K562 (cell line): Measurements from ENCODE around the gene GARRE1. TPM values are rescaled to one million over a fixed set of nuclear protein-coding genes. Genes with fewer than 3 reads are reported as not detected.

ENCODE experiments used
- BHLHE40 ChIP-seq: IDR thresholded peaks from 2 replicates; pipeline ENCODE4 v1.6.1; 2011; ENCODE audit warnings: low read length, improper control_type of control experiment
- CBX3 ChIP-seq, 2 experiments: IDR thresholded peaks; 1 replicate in 1 of 2; 2 replicates in 1 of 2; pipeline ENCODE4 v1.6.1; 2012; ENCODE audit warnings: inconsistent platforms in 2 of 2, low read length in 2 of 2, borderline replicate concordance in 1 of 2, control low read depth in 1 of 2
- CC2D1A ChIP-seq: fragments of 450-650 bp; IDR thresholded peaks from 2 replicates; pipeline ENCODE4 v1.6.1; 2017; ENCODE audit warnings: mild to moderate bottlenecking
- CHCHD3 ChIP-seq: fragments of 250-450 bp; sonication (Bioruptor Pico); IDR thresholded peaks from 2 replicates; pipeline ENCODE4 v2.1.2; 2022; ENCODE audit warnings: mild to moderate bottlenecking
- CHD2 ChIP-seq: IDR thresholded peaks from 2 replicates; pipeline ENCODE4 v1.6.1; 2011; ENCODE audit warnings: low read depth, low read length
- DDX20 ChIP-seq: fragments of 450-650 bp; IDR thresholded peaks from 2 replicates; pipeline ENCODE4 v1.6.1; 2016; ENCODE audit warnings: missing genetic modification characterization, low read depth, mild to moderate bottlenecking, missing compliant biosample characterization, moderate library complexity
- ETS2 ChIP-seq: IDR thresholded peaks from 2 replicates; pipeline ENCODE4 v1.6.1; 2016; ENCODE audit warnings: borderline replicate concordance, missing genetic modification characterization, mild to moderate bottlenecking, moderate library complexity, missing compliant biosample characterization; ENCODE audit not compliant: poor library complexity, severe bottlenecking
- HDAC2 ChIP-seq: fragments of 450-650 bp; IDR thresholded peaks from 2 replicates; pipeline ENCODE4 v1.6.1; 2016; ENCODE audit warnings: mild to moderate bottlenecking
- IRF2 ChIP-seq: sonication (generic); formaldehyde crosslinking; IDR thresholded peaks from 2 replicates; pipeline ENCODE4 v1.8.1; 2022; ENCODE audit warnings: mild to moderate bottlenecking, missing genetic modification reagents
- MTA2 ChIP-seq: fragments of 450-650 bp; IDR thresholded peaks from 2 replicates; pipeline ENCODE4 v1.6.1; 2016; ENCODE audit warnings: low read depth
- PBX2 ChIP-seq, 2 experiments: IDR thresholded peaks in 1 of 2; conservative IDR thresholded peaks in 1 of 2; 2 replicates each; pipeline ENCODE4 v1.6.1; 2016; ENCODE audit warnings: low read depth in 2 of 2, mild to moderate bottlenecking in 1 of 2, missing compliant biosample characterization in 1 of 2, missing genetic modification characterization in 1 of 2, moderate library complexity in 1 of 2
- PHF21A ChIP-seq: fragments of 450-650 bp; IDR thresholded peaks from 2 replicates; pipeline ENCODE4 v1.6.1; 2017; ENCODE audit warnings: low read depth, borderline replicate concordance
- SRSF9 ChIP-seq: fragments of 200-400 bp; formaldehyde crosslinking; IDR thresholded peaks from 2 replicates; pipeline ENCODE4 v1.6.1; 2017; ENCODE audit warnings: low read depth, low read length, borderline replicate concordance
- TBL1XR1 ChIP-seq, 2 experiments: IDR thresholded peaks; 2 replicates each; pipeline ENCODE4 v1.6.1; 2012; ENCODE audit warnings: improper control_type of control experiment in 2 of 2, low read length in 2 of 2, mild to moderate bottlenecking in 1 of 2
- TGIF2 ChIP-seq: sonication (generic); formaldehyde crosslinking; IDR thresholded peaks from 2 replicates; pipeline ENCODE4 v1.8.1; 2022; ENCODE audit warnings: mild to moderate bottlenecking, missing genetic modification reagents, moderate library complexity
- THAP12 ChIP-seq: fragments of 250-450 bp; sonication (Bioruptor Pico); IDR thresholded peaks from 2 replicates; pipeline ENCODE4 v1.9.0; 2021; ENCODE audit warnings: mild to moderate bottlenecking, inconsistent platforms
- ZBTB17 ChIP-seq: fragments of 450-650 bp; formaldehyde crosslinking; IDR thresholded peaks from 2 replicates; pipeline ENCODE4 v1.4.0; 2020; ENCODE audit warnings: mild to moderate bottlenecking
- ZNF79 ChIP-seq: fragments of 250-450 bp; sonication (Bioruptor Pico); IDR thresholded peaks from 2 replicates; pipeline ENCODE4 v1.4.0; 2020; ENCODE audit warnings: low read depth, mild to moderate bottlenecking, moderate library complexity
- ZZZ3 ChIP-seq: fragments of 450-650 bp; IDR thresholded peaks from 2 replicates; pipeline ENCODE4 v1.6.1; 2016; ENCODE audit warnings: antibody characterized with exemption, mild to moderate bottlenecking, moderate library complexity
- polyA plus RNA-seq, 8 experiments: library from polyadenylated mRNA; depleted of rRNA in 4 of 8; stranded (reverse) in 5 of 8; unstranded in 3 of 8; fragments of >200 nt; fragmentation: Nextera tagmentation in 2 of 8; fragmentation: Illumina TruSeq in 1 of 8; extraction: Ambion mirVana in 2 of 8; extraction: Trizol in 1 of 8; gene quantifications; 2 replicates each; pipeline versions ENCODE4 v1.2.1 to v1.2.3, GENCODE V29; 2011 to 2014; ENCODE audit warnings: inconsistent platforms in 1 of 8, missing spikeins in 1 of 8
- total RNA-seq, 7 experiments: library from RNA; depleted of rRNA in 6 of 7; stranded (reverse); fragments of >200 nt in 6 of 7; fragmentation: Illumina TruSeq in 2 of 7; extraction: Trizol in 2 of 7; gene quantifications; 2 replicates each; pipeline versions ENCODE4 v1.2.1 to v1.2.3, GENCODE V29; 2011 to 2021; ENCODE audit warnings: low replicate concordance in 1 of 7

Gene GARRE1
- total and polyA plus RNA-seq, 9 of the 15 experiments (the other 6 are each of a cell fraction or from before 2014, with no cell fraction given), result 1.6 to 12.8 (median 7.5) TPM

- TF ChIP-seq ZBTB17, result no peak
- no peak for TF ChIP-seq CBX3 (IDR thresholded peaks at IDR 0.05; ENCODE audit: borderline replicate concordance in 1 of 2, low read length in 2 of 2)
- no peak for TF ChIP-seq ETS2 (tag)
- TF ChIP-seq CHCHD3, result no peak
- no peak for TF ChIP-seq MTA2
- 0 out of 2 replicates have a peak, but pooled peaks have one; percentile 22 for TF ChIP-seq CC2D1A
- no peak for TF ChIP-seq TGIF2
- TF ChIP-seq THAP12 (CRISPR knock-in tag), result no peak
- peak; percentile 66 for TF ChIP-seq HDAC2
- TF ChIP-seq ZNF79 (CRISPR knock-in tag), result no peak
- TF ChIP-seq PBX2 (CRISPR knock-in tag; IDR thresholded peaks at IDR 0.05; ENCODE audit: low read depth), result no peak
- peak; percentile 66 for TF ChIP-seq PBX2 (tag; conservative IDR thresholded peaks at IDR 0.05; ENCODE audit: low read depth)
- TF ChIP-seq SRSF9, result no peak
- no peak for TF ChIP-seq ZZZ3
- TF ChIP-seq DDX20 (tag), result no peak
- TF ChIP-seq CHD2, result no peak
- TF ChIP-seq IRF2 (CRISPR knock-in tag), result no peak
- TF ChIP-seq PHF21A, result no peak
- TF ChIP-seq TBL1XR1 (IDR thresholded peaks at IDR 0.05; ENCODE audit: low read length in 2 of 2), result peak in 1 of 2 experiments; percentile 64; a peak in 1 of 4 replicates
- 0 out of 2 replicates have a peak, but pooled peaks have one; percentile 20 for TF ChIP-seq BHLHE40
These were observed 36.2 kb upstream of the GARRE1 start (continued) for GRCh38 chr19:34217952-34218817.
